GM12878 (cell line): ENCODE results near the gene PLA2G6.

ENCODE experiments used
- CREB1 ChIP-seq: IDR thresholded peaks from 2 replicates; pipeline ENCODE4 v1.6.1; 2012; ENCODE audit warnings: low read depth, mild to moderate bottlenecking, inconsistent platforms
- EZH2 ChIP-seq: IDR thresholded peaks from 2 replicates; pipeline ENCODE4 v1.6.1; 2012; ENCODE audit warnings: low read depth, mild to moderate bottlenecking, control low read depth, inconsistent platforms, low read length, borderline replicate concordance; ENCODE audit not compliant: control insufficient read depth

DNA sequence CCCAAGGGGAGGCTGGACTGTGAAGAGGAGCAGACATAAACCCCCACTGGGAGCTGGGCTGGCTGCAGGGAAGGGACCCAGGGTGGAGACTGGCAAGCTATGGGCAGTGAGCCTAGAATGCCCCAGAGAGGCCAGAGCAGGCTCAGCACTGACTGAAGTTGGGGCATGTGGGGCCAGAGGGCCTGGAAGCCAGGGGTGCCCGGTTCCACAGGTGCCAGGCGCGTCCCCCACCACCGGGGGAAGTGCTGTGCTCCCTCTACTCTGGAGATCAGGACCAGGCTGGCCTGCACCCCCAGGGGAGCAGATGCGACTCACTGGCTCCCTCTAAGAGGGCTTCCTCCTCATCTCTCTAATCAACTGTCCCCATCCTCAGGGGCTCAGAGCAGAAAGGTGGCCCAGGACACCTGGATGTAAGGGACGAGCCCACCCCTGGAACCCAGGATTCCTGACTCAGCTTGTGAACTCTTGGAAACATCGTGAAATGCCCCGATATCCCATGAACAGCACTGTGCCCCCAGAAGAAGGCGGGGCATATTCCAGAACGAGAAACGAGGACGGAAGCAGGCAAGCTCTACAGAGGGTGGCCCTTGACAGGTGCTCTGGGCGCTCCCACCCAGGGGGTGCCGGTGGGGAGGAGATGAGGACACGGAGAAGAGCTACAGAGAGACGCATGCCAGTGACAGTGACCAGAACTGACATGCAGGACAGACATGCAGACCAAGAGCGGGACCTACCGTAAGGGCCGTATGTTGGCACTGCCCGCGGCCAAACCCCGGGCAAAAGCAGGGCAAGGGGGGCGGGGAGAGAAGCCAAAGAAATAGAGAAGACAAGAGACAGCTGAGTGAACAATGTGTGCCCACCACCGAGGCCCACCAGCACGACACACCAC is 40.5 kb upstream of the PLA2G6 start:
- TF ChIP-seq CREB1 (no peak), EZH2 (no peak)
